WI38 (cell line): Measurements from ENCODE around the gene PI4KA.
"Not testable (repeated sequence)": the region's sequence is repeated elsewhere in the genome, so short reads cannot be mapped to it uniquely, and the experiment has no call there.

ENCODE experiments used
- H3K4me3 ChIP-seq: 2 replicates; pipeline ENCODE4 v1.5.1; 2011; ENCODE audit warnings: low read depth, mild to moderate bottlenecking, control low read depth, low read length
- CTCF ChIP-seq: IDR thresholded peaks from 2 replicates; pipeline ENCODE4 v1.5.1; 2012; ENCODE audit warnings: low read depth, mild to moderate bottlenecking, control low read depth, low read length

The PI4KA gene

GRCh38 chr22:20727118-20728015 lies 131.2 kb downstream of the PI4KA start:
- TF ChIP-seq CTCF, result no peak

GRCh38 chr22:20725987-20726558 lies 132.5 kb downstream of the PI4KA start:
- TF ChIP-seq CTCF, result no peak
- no peak overlapping the region for H3K4me3 ChIP-seq

More at GRCh38 chr22:20727118-20728015, 131.2 kb downstream of the PI4KA start:
- H3K4me3 ChIP-seq, result no peak overlapping the region

GRCh38 chr22:20724676-20725454 lies 133.7 kb downstream of the PI4KA start:
- H3K4me3 ChIP-seq, result no peak overlapping the region
- TF ChIP-seq CTCF, result no peak

GRCh38 chr22:20721409-20722218 lies 137.0 kb downstream of the PI4KA start:
- no peak for TF ChIP-seq CTCF
- no peak overlapping the region for H3K4me3 ChIP-seq

- H3K4me3 ChIP-seq, result no peak overlapping the region
- TF ChIP-seq CTCF, result no peak
Measured at GRCh38 chr22:20720692-20721408, 137.8 kb downstream of the PI4KA start.

- H3K4me3 ChIP-seq, result not testable (repeated sequence)
Measured at GRCh38 chr22:20718727-20719126, 139.9 kb downstream of the PI4KA start.

GRCh38 chr22:20717981-20718380 lies 140.6 kb downstream of the PI4KA start:
- not testable (repeated sequence) for H3K4me3 ChIP-seq

GRCh38 chr22:20717213-20717866 lies 141.3 kb downstream of the PI4KA start:
- H3K4me3 ChIP-seq, result not testable (repeated sequence)

GRCh38 chr22:20713116-20713515 lies 145.5 kb downstream of the PI4KA start:
- not testable (repeated sequence) for H3K4me3 ChIP-seq

GRCh38 chr22:20709966-20710365 lies 148.6 kb downstream of the PI4KA start:
- H3K4me3 ChIP-seq, result not testable (repeated sequence)

GRCh38 chr22:20707549-20708118 lies 151.0 kb downstream of the PI4KA start:
- H3K4me3 ChIP-seq, result not testable (repeated sequence)
